ENCODE results near the gene HOXA4. TPM values are rescaled to one million over a fixed set of nuclear protein-coding genes. Genes with fewer than 3 reads are reported as not detected.

HOXA4 gene
- total and polyA plus RNA-seq, 2 of the 4 experiments (the other 2 are of a cell fraction) = 0.36 to 8.0 TPM

DNA sequence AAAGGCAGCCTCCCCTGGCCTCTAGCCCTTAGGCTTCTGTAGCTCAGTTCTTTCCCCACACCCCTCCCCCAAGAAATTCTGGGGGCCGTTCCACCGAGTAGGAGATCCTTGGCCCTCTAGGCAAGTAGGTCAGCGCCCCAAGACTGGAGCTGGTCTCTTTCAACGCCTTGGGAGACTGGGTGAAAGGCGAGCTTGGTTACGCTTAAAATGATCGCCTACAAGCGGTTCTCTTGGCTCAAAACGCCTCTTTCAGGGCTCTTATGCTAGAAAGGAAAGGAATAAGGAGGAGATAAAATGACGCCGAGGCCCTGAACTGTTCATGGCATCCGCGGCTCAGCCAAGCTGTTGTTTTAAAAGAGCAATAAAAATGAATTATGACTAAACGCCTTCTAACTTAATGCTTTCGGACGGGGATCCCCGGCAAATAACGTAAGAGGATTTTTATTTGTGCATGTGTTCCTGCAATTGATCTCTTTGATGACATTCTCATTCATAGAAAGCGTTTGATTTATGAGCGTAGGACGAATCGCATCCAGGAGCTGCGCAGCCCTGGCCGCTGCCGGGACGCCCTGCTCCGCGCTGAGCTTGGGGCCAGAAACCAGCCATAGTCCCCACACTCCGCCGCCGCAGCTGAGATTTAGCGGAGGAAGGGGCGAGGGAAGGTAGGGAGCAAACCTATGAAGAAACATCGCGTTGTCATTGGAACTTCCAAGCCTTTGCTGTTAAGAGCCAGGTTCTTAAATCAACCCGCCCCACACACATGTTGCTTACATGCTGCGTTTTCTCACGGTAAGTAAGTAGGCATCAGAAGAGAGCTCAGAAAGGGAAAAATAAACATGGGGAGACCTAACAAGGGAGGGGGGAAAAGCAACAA is 31.7 kb downstream of the HOXA4 start:
- Histone ChIP-seq H3K27me3 (ENCODE audit: control insufficient read depth, insufficient read depth, low read length) (no peaks in the 10 kb centered on the region), H3K9me1 (ENCODE audit: insufficient read depth, low read length) (no peaks in the 10 kb centered on the region), H3K27ac (ENCODE audit: insufficient read depth, low read length) (peak overlapping the region; percentile 98), H2BK120ac (ENCODE audit: low read depth, low read length) (peak overlapping the region; percentile 68), H3K79me1 (ENCODE audit: low read depth in 1 of 2, low read length in 2 of 2) (peaks cover 10 to 26% of the 10 kb centered on the region in 2 experiments; a peak in 3 of 4 replicates), H3K14ac (replicated peaks; ENCODE audit: low read depth, low read length) (peak overlapping the region; percentile 90), H2AFZ (replicated peaks; ENCODE audit: low read length, poor library complexity) (peak overlapping the region; percentile 65), H3K4me1 (ENCODE audit: control insufficient read depth, insufficient read depth, low read length) (peaks cover 15% of the 10 kb centered on the region), H3K4me3 (ENCODE audit: insufficient read depth, low read depth, low read length) (peak overlapping the region; percentile 92), H3K23ac (ENCODE audit: low read depth, low read length) (peak overlapping the region; percentile 94), H4K91ac (ENCODE audit: insufficient read depth, low read depth, low read length) (peak overlapping the region; percentile 88), H3K18ac (ENCODE audit: low read depth, low read length) (peak overlapping the region; percentile 76), H3K4ac (ENCODE audit: low read depth, low read length) (peak overlapping the region; percentile 79), H3K4me2 (ENCODE audit: low read depth, low read length) (peak overlapping the region; percentile 80), H2AK5ac (ENCODE audit: low read depth, low read length) (peak overlapping the region; percentile 72), H4K20me1 (ENCODE audit: insufficient read depth, low read length) (peaks cover 13% of the 10 kb centered on the region), H2BK5ac (ENCODE audit: low read depth, low read length, poor library complexity, severe bottlenecking) (peak overlapping the region; percentile 91), H3K9me3 (ENCODE audit: control insufficient read depth, insufficient read depth, low read length) (no peaks in the 10 kb centered on the region), H2AK9ac (replicated peaks; ENCODE audit: low read depth, low read length, poor library complexity) (peak overlapping the region; percentile 59), H2BK20ac (ENCODE audit: low read depth, low read length) (0 out of 2 replicates have a peak overlapping the region, but pooled peaks have one; percentile 38), H2BK15ac (ENCODE audit: low read depth, low read length) (peak overlapping the region; percentile 26; the same call in 2 of the 3 replicates), H3K9ac (ENCODE audit: low read depth, low read length) (peak overlapping the region; percentile 99), H4K5ac (ENCODE audit: low read depth, low read length) (peak overlapping the region; percentile 89), H4K8ac (ENCODE audit: low read depth in 2 of 2, low read length in 2 of 2) (peak overlapping the region; percentile 65; a peak in 3 of 4 replicates), H3K36me3 (ENCODE audit: control insufficient read depth, insufficient read depth, low read length) (peaks cover 10% of the 10 kb centered on the region), H3K56ac (ENCODE audit: extremely low read depth, insufficient read depth, low read length) (peak overlapping the region; percentile 55; the same call in 1 of the 2 replicates)
- TSS peak; percentile 34 for BruUV-seq (replicated peaks)
- peak; percentile 91; the same call in 1 of the 2 replicates for TF ChIP-seq CHD1 (IDR thresholded peaks at IDR 0.05; ENCODE audit: low read depth, low read length)
- TF ChIP-seq MXI1 (IDR thresholded peaks at IDR 0.05; ENCODE audit: borderline replicate concordance, low read depth, low read length) = no peak
- TF ChIP-seq SMC3 (IDR thresholded peaks at IDR 0.05; ENCODE audit: low read depth, low read length) = peak; percentile 1; the same call in 1 of the 2 replicates
- intact Hi-C loops (cut with micrococcal nuclease) (loop anchor here (1.0 to 2.0 kb wide), 2 partner anchors 24 to 246 kb away; no protein-coding TSS in a partner anchor), in situ Hi-C loops (cut with MboI; ENCODE audit: low sequenced_read_pairs) (no loop called here), dilution Hi-C loops (cut with HindIII; ENCODE audit: low sequenced_read_pairs, unreplicated experiment) (no loop called here)
- POLR2A ChIA-PET (ENCODE audit: unreplicated experiment) = interaction anchor here (1.0 to 1.9 kb wide), 4 partner anchors 9 to 17 kb away, joined by 3 to 14 read pairs (median 4); no protein-coding TSS in a partner anchor
- CTCF ChIA-PET = interaction anchor here (0.5 to 1.6 kb wide), 9 partner anchors 12 to 412 kb away, joined by 3 to 4 read pairs (median 3); partner anchors contain the start of gene HOXA4
- DNase-seq (peak; percentile 80), ATAC-seq (ENCODE audit: low read depth) (no peak)
- 3% methylated on average over 8 of the region's 38 CpGs; no CpG with 5 or more reads in 1 of the 2 experiments for WGBS, 2 experiments (ENCODE audit: extremely low coverage in 2 of 2, insufficient read length in 1 of 2)

All from IMR-90 (cell line).